CD4-positive, alpha-beta T cell treated with Interleukin-1 beta for 1 hour (primary cell): Measurements from ENCODE around the gene PISD.

ENCODE experiments used
- DNase-seq, 2 donors: peaks; one replicate each; pipeline ENCODE4 v3.0.0-alpha.2; 2020 to 2022

PISD gene

GRCh38 chr22:31623592-31624304 is 38.3 kb downstream of the PISD start:
- DNase-seq, result no peak

- DNase-seq, result no peak
Measured at GRCh38 chr22:31622980-31623379, 39.0 kb downstream of the PISD start.

DNA sequence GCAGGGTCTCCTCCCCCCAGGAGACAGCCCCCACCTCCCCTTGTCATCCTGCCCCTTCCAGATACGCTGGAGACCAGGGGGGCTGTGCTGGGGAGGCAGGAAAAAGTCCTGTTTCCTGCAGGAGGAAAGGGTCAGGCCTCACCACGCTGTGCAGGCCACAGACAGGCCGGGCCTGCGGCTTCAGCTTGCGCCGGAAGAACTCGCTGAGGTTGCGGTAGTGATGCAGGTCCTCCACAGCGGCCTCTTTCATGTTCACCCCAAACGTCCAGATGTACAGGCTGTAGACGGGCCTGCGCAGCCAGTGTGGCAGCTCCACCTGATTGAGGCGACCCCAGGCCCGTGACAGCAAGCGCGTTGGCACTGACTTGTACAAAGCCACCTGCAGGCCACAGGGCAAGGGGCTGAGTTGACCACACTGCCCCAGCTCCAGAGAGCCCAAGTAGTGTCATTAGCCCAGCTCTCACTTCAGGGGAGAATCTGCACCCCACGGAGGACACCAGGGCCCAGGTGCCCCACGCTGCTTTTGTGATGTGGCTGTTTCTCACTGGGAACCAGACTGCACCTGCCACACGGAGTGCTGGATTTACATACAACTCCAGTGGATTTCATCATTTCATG is 40.4 kb downstream of the PISD start:
- DNase-seq, result no peak

DNA sequence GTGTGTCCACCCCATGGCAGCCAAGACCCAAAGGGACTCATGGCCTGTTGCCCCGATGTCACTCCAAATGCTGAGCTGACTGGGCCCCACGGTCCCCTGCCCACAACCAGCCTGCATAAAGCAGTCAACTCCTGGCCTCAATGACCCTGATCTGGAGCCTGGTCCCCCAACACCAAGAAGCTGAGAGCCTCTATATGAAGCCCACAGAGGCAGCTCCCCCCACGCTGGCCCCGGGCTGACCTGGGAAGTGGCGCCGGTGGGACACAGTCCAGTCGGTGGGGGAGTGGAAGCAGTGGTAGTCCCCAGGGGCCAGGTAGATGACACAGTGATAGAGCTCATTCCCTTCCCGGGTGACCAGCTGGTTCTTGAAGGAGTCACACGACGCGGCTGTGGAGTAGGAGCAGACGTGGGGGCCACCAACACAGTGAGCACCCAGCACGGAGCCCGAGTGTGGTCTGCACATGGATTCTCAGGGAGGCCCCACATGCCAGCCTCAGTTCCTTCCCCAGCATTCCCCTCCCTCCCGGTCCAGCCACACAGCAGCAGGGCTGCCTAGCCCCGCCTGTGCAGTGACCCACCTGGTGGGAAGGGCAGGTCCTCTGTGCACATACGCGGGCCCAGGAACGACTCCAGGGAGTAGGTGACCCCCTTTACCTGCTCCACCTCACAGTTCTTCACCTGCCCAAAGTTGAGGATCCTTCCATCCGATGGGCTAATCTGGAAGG is 41.1 kb downstream of the PISD start:
- DNase-seq, result no peak

DNA sequence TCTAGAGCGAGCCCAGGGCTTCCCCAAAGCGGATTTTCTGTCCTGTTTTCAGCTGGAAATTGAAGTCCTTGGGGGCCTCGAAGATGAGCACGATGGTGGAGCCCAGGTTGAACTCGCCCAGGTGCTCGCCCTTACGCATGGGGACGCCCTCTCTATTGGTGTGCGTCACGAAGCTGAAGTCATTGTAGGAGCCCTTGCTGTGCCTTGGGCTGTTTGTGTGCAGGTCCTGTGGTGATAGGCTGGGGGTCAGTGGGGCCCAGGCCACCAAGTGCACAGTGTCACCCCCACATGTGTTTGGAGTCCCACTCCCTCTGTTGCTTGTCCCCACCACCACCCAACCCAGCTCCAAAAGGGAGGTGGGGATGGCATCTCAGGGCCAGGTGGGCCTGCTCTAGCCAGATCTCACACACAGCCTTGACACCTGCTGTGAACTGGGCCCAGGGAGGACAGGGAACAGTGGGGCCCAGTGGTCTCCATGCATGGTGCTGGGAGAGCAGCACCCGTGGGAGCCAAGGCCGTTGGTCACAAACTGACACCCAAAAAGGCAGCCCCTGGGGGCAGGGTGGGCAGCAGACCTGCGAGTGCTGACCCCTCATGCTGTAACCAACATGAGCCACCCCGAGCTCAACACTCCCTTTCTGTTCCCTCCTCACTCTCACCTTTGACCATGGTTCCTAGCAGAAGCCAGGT is 42.3 kb downstream of the PISD start:
- DNase-seq, result no peak

DNA sequence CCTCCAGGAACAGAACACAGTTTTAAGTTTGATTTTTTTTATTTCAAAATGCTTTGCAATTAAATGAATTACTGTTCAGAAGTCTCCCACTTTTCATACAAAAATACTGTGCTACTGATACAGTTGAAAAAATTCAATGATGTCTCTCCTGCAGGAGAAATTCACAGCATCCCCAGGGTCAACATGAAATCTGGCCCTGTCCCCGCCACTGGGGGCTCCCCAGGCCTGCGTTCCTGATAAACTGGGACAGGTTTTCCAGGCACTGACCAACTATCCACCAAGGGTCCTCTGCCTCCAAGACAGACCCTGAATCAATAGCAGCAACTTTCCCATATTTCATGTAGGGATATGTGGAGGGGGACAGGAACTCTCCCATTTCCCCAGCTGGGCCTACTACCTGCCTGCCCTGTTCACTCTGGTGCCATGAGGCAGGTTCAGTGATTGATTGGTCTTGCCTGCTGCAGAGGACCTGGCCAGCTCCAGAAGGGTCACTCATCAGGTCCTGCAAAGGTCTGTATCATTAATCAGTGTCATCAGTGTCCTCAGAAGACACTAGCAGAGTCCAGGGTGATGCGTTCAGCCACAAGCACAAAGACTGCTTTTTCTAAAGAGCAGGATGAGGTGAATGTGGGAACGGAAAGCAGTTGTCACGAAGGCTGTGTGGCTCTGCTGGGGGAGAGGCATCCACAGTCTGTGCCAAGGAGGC is 43.4 kb downstream of the PISD start:
- no peak for DNase-seq

DNA sequence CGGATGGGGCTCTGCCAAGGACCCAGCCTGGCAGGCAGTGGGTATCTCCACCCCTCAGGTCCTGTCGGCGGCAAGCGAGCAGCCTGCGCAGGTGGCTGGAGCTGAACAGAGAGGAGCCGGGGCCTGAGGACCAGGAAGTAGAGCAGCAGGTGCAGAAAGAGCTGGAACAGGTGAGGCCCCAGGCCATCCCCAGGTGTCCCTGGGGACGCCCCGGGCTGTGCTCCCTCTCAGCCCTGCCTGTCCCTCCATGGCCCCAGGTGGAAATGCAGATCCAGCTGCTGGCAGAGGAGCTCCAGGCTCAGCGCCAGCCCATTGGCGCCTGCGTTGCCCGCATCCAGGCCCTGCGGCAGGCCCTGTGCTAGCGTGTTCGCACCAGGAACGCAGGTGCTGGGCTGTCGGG is 44.0 kb downstream of the PISD start:
- DNase-seq, result no peak

DNA sequence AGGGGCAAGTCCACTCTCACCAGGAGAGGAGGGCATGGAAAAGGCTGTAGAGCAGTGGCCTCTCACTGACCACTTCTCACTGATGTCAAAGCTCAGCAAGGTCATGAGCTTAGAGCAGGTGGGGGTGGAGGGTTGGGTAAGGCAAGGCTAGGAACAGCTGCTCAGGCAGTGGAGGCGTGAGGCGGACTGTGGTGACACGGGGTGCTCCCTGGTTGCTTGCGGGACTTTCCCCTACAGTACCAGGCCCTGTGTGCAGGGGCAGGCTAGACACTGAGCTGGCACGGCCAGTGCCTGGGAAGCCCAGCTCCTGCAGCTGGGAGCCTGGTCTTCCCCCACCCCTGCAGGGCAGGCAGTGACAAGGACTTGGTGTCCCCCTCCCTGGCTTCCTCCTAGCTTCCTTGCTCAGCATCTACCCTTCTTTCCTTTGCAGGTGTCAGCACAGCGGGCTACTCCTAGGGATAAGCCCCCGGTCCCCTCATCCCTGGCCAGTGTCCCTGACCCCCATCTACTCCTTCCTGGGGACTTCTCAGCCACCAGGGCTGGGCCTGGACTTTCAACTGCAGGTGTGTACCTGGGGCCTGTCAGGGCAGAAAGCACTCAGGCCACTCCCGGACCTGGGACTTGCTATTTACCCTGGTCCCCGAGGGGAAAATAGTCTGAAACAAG is 45.6 kb downstream of the PISD start:
- no peak for DNase-seq

DNA sequence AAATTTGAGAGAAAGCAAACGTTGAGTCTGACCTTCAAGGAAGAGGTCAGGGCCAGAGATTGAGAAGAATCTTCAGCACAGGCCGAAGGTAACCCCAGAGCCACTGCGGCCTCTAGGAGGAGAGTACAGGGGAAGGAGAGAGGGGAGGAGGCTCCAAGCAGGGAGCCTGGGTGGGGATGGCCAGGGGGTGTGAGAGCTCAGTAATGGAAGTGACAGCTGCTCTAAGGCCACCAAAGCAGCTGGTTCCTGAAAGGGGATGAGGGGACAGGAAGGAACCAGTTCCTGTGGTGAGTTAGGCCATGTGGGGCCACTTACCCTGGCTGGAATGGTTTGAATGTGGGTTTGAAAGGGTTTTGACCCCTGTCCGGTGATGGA is 46.1 kb downstream of the PISD start:
- no peak for DNase-seq

GRCh38 chr22:31615491-31615860 is 46.5 kb downstream of the PISD start:
- DNase-seq, result no peak

- DNase-seq, result no peak
Measured at GRCh38 chr22:31614781-31615490, 47.1 kb downstream of the PISD start.

DNA sequence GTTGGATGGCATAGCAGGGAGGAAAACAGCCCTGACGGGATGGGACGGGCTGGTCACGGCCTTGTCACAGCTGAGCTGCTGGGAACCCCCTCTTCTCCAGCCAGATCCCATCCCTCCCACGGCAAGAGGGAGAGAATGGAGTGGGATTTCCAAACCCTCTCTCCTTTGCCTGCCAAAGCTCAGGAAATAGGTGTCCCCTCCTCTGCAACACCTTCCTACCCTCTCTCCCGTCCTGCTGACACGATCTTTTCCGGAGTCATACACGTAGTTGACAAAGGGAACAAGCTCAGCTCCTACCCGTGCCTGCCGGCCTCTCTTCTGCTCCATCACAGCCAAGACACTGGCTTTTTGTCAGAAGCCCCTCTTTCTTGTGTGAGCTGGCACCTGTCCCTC is 48.1 kb downstream of the PISD start:
- DNase-seq, result no peak

DNA sequence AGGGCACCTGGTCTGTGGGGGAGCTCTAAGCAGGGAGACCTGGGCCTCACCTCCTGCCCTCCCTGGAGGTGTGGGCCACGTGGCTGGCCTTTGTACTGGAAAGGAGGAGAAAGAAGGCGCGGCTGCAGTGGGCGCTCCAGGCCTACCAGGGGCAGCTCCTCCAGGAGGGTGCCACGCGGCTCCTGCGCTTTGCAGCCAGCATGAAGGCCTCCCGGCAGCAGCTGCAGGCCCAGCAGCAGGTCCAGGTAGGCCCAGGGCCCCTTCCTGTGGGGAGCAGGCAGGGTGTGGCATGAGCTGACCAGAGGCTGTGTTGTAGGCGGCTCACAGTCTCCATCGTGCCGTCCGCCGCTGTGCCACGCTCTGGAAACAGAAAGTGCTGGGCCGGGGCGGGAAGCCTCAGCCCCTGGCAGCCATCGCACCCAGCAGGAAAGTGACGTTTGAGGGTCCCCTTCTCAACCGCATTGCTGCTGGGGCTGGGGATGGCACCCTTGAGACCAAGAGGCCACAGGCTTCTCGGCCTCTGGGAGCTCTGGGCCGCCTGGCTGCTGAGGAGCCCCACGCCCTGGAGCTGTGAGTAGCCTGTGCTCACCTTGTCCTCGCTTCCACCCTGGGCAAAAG is 48.6 kb downstream of the PISD start:
- no peak for DNase-seq

DNA sequence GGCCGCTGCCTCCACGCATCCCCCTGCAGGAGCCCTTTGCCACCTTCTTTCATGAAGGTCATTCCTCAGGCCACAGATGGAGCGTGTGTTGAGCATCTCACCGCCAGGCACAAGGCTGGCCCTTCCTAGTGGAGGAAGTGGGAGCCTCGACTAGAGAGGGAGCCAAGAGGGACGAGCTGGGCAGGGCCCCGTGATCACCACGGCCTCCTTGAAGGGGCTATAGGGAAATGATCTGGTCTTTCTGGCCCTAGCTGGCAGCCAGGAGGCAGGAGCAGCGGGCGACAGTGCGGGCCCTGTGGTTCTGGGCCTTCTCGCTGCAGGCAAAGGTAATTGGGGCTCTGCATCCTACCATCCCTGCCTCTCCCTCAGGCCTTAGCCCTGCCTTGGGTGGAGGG is 49.1 kb downstream of the PISD start:
- DNase-seq, result no peak

DNA sequence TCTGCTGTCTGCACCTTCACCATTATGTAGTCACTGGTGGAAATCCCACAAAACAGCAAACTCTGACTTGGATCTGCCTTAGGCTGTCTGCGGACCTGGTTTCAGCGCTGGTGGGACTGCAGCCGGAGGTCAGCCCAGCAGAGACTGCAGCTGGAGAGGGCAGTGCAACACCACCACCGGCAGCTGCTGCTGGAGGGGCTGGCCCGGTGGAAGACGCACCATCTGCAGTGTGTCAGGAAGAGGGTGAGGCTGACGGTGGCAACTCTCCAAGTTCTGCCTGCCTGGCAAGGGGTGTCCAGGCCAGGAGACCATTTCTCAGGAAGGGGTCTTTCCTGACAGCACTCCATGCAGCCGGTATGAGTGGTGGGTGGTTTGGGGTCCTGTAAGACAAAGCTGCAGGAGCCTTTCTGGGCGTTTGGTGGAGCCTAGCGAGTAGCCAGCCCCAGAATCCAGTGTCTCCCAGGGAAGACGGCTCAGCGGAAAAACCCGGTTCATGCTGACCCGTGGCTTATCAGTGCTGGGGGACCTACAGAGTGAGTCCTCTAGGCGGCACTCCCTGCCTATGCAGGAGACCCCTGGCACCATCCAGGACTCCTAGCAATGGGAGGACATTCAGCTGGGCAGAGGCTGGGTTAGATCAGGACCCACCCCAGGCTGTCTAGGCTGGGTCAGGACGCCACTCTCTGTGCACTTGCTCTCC is 50.8 kb downstream of the PISD start:
- no peak for DNase-seq

- no peak for DNase-seq
Measured at GRCh38 chr22:31610611-31611010, 51.4 kb downstream of the PISD start.

GRCh38 chr22:31609716-31610115 is 52.3 kb downstream of the PISD start:
- DNase-seq, result no peak

DNA sequence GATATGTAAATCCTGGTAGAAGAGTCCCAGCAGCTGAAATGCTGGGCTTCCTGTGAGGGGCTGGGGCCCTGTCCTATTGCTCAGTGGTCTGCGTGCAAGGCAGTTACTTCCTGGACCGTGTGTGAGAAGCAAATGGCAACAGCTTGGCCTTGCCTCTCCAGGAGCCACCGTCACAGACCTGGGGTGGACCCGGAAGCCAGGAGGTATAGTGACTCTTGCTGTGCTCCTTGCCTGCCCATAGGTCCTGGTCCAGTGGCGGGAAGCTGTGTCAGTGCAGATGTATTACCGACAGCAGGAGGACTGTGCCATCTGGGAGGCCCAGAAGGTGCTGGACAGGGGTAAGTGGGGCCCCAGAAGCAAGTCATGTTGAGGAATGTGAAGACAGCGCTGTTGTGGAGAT is 54.3 kb downstream of the PISD start:
- no peak for DNase-seq

DNA sequence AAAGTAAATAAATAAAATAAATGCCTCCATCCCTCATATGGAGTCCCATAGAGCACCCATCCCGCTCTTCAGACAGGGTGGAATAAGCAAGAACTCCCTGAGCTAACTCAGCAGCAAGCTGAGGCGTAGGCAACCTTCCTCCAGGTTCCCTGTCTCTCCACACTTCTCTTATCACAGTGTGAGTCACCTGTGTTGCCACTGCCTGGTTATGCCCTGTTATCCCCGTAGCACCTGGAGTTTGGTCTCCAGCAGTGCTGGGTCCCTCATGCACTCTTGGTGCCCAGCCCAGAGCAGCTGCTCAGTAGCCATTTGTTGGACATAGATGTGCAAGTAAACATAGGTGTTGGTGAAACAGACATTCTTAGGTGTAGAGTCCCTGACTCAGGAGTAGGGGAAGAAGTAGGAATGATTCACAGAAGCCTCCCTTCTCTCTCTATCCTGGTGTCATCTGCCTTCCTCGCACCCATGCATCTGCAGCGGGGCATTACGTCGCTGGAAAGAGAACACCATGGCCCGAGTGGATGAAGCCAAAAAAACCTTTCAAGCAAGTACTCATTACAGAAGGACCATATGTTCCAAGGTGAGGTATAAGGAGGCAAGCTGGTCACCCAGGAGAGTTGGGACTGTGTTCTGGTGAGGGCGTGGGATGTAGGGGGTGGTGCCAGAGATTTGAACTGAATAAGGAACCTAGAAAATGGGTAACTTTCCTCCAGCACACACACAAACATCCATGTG is 56.0 kb downstream of the PISD start:
- DNase-seq, result no peak
